GM06990 (cell line): ENCODE measurements around the gene SLC22A24.
"Not testable (repeated sequence)": the region's sequence is repeated elsewhere in the genome, so short reads cannot be mapped to it uniquely, and the experiment has no call there.

Experiments
- DNase-seq: peaks from one replicate; pipeline ENCODE4 v3.0.0-alpha.2; 2011; ENCODE audit not compliant: insufficient read length; ENCODE audit errors: extremely low read depth
- H3K27me3 ChIP-seq: replicated peaks from 2 replicates; pipeline ENCODE4 v1.6.0; 2011; ENCODE audit warnings: low read length; ENCODE audit not compliant: control insufficient read depth, insufficient read depth
- H3K36me3 ChIP-seq: 2 replicates; pipeline ENCODE4 v1.5.1; 2011; ENCODE audit warnings: low read length; ENCODE audit not compliant: control insufficient read depth, insufficient read depth
- H3K4me3 ChIP-seq: replicated peaks from 2 replicates; pipeline ENCODE4 v1.5.1; 2011; ENCODE audit warnings: low read depth, mild to moderate bottlenecking, control low read depth, low read length
- CTCF ChIP-seq: IDR thresholded peaks from 2 replicates; pipeline ENCODE4 v1.5.1; 2011; ENCODE audit warnings: low read length, control low read depth, mild to moderate bottlenecking, inconsistent platforms; ENCODE audit not compliant: insufficient read depth, poor library complexity, severe bottlenecking

SLC22A24 gene

GRCh38 chr11:63155794-63156193, 11.8 kb upstream of the SLC22A24 start:
- no peak for DNase-seq
- Histone ChIP-seq H3K36me3 (no peaks in the 10 kb centered on the region), H3K27me3 (no peaks in the 10 kb centered on the region), H3K4me3 (no peak overlapping the region)
- TF ChIP-seq CTCF: no peak

GRCh38 chr11:63146581-63146980, 2.6 kb upstream of the SLC22A24 start:
- DNase-seq: no peak
- no peak for TF ChIP-seq CTCF
- Histone ChIP-seq H3K4me3 (no peak overlapping the region), H3K36me3 (no peaks in the 10 kb centered on the region), H3K27me3 (no peaks in the 10 kb centered on the region)

- H3K36me3 ChIP-seq: no peaks in the 10 kb centered on the region
- no peak overlapping the region for H3K4me3 ChIP-seq
- no peak for DNase-seq
- H3K27me3 ChIP-seq: no peaks in the 10 kb centered on the region
- TF ChIP-seq CTCF: no peak
These were observed 1.6 kb downstream of the SLC22A24 start for GRCh38 chr11:63142459-63142858.

GRCh38 chr11:63132985-63133775, 10.8 kb downstream of the SLC22A24 start:
- DNase-seq: no peak
- no peak for TF ChIP-seq CTCF
- Histone ChIP-seq H3K27me3 (no peaks in the 10 kb centered on the region), H3K4me3 (no peak overlapping the region), H3K36me3 (no peaks in the 10 kb centered on the region)

GRCh38 chr11:63099555-63099954, 44.5 kb downstream of the SLC22A24 start:
- Histone ChIP-seq H3K36me3 (no peaks in the 10 kb centered on the region), H3K4me3 (no peak overlapping the region), H3K27me3 (no peaks in the 10 kb centered on the region)
- no peak for TF ChIP-seq CTCF
- no peak for DNase-seq

- no peaks in the 10 kb centered on the region for H3K27me3 ChIP-seq
- no peaks in the 10 kb centered on the region for H3K36me3 ChIP-seq
- no peak overlapping the region for H3K4me3 ChIP-seq
- no peak for DNase-seq
- TF ChIP-seq CTCF: no peak
These were observed 63.3 kb downstream of the SLC22A24 start for GRCh38 chr11:63080682-63081081.

GRCh38 chr11:63046203-63046602, 97.8 kb downstream of the SLC22A24 start:
- DNase-seq, H3K36me3 ChIP-seq, H3K4me3 ChIP-seq, H3K27me3 ChIP-seq: not testable (repeated sequence)
